WTC11 (cell line): ENCODE data around the gene RND2.

Source experiments
- CTCF ChIP-seq: fragments of 200-600 bp; IDR thresholded peaks from 2 replicates; pipeline ENCODE4 v1.8.0; 2022; ENCODE audit warnings: antibody characterized with exemption
- E2F1 ChIP-seq: sonication (generic); formaldehyde crosslinking; IDR thresholded peaks from 2 replicates; pipeline ENCODE4 v1.8.0; 2022; ENCODE audit warnings: mild to moderate bottlenecking, missing genetic modification reagents
- E2F5 ChIP-seq: sonication (generic); formaldehyde crosslinking; IDR thresholded peaks from 2 replicates; pipeline ENCODE4 v1.8.1; 2022; ENCODE audit warnings: mild to moderate bottlenecking, moderate library complexity, missing genetic modification reagents
- ETV6 ChIP-seq: sonication (generic); formaldehyde crosslinking; IDR thresholded peaks from 2 replicates; pipeline ENCODE4 v1.8.1; 2022; ENCODE audit warnings: mild to moderate bottlenecking, missing genetic modification reagents
- FOXP1 ChIP-seq: sonication (generic); formaldehyde crosslinking; IDR thresholded peaks from 2 replicates; pipeline ENCODE4 v1.8.0; 2022; ENCODE audit warnings: missing genetic modification reagents, mild to moderate bottlenecking, moderate library complexity, borderline replicate concordance
- JUN ChIP-seq: sonication (generic); formaldehyde crosslinking; IDR thresholded peaks from 2 replicates; pipeline ENCODE4 v1.8.0; 2023; ENCODE audit warnings: mild to moderate bottlenecking, missing genetic modification reagents
- MAX ChIP-seq: sonication (generic); formaldehyde crosslinking; IDR thresholded peaks from 2 replicates; pipeline ENCODE4 v1.8.0; 2022; ENCODE audit warnings: mild to moderate bottlenecking, missing genetic modification reagents
- PRDM15 ChIP-seq: sonication (generic); formaldehyde crosslinking; IDR thresholded peaks from 2 replicates; pipeline ENCODE4 v1.8.0; 2022; ENCODE audit warnings: missing genetic modification reagents
- SMAD4 ChIP-seq: sonication (generic); formaldehyde crosslinking; IDR thresholded peaks from 2 replicates; pipeline ENCODE4 v1.8.0; 2022; ENCODE audit warnings: mild to moderate bottlenecking, missing genetic modification reagents
- TEAD4 ChIP-seq: sonication (generic); formaldehyde crosslinking; IDR thresholded peaks from 2 replicates; pipeline ENCODE4 v1.8.0; 2022; ENCODE audit warnings: mild to moderate bottlenecking, missing genetic modification reagents
- ZNF121 ChIP-seq: sonication (generic); formaldehyde crosslinking; IDR thresholded peaks from 2 replicates; pipeline ENCODE4 v1.8.0; 2023; ENCODE audit warnings: missing genetic modification reagents

- no peak for TF ChIP-seq CTCF
- TF ChIP-seq E2F1 (CRISPR knock-in tag): no peak
- TF ChIP-seq PRDM15 (CRISPR knock-in tag): no peak
- no peak for TF ChIP-seq ETV6 (CRISPR knock-in tag)
- TF ChIP-seq E2F5 (CRISPR knock-in tag): no peak
- TF ChIP-seq FOXP1 (CRISPR knock-in tag): no peak
- TF ChIP-seq ZNF121 (CRISPR knock-in tag): no peak
- no peak for TF ChIP-seq TEAD4
- TF ChIP-seq JUN (CRISPR knock-in tag): no peak
- TF ChIP-seq MAX (CRISPR knock-in tag): no peak
- TF ChIP-seq SMAD4 (CRISPR knock-in tag): no peak
Measured at GRCh38 chr17:43079641-43080302, 54.7 kb downstream of the RND2 start.
